ENCODE measurements around the gene AOPEP. TPM values are rescaled to one million over a fixed set of nuclear protein-coding genes. Genes with fewer than 3 reads are reported as not detected.

AOPEP gene
- polyA plus RNA-seq, 2 of the 4 experiments (the other 2 are of a cell fraction): 226 to 266 TPM

DNA sequence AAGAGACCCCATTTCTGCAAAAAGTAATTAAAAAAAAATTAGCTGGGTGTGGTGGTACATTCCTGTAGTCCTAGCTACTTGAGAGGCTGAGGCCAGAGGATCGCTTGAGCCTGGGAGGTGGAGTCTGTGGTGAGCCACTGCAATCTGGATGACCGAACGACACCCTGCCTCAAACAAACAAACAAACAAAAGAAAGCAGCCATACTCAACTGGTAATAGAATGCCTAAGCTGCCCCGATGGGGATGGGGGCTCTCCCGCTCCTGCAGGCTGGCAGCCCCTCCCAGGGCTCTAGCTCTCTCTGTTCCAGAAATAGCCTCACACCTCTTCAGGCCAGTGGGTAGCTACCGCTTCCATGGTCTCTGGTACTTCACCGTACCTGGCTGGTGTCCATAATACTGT is 349.2 kb downstream of the AOPEP start (continued):
- TF ChIP-seq CBX2 (IDR thresholded peaks at IDR 0.05; ENCODE audit: borderline replicate concordance, low read depth) (no peak), RNF2 (IDR thresholded peaks at IDR 0.05; ENCODE audit: borderline replicate concordance, low read depth) (no peak), CHD4 (IDR thresholded peaks at IDR 0.05; ENCODE audit: borderline replicate concordance) (no peak), FOSL2 (IDR thresholded peaks at IDR 0.05) (no peak), FOSL2 (CRISPR knock-in tag; IDR thresholded peaks at IDR 0.05) (no peak), NFE2L2 (conservative IDR thresholded peaks at IDR 0.05; ENCODE audit: low read length) (no peak)

DNA sequence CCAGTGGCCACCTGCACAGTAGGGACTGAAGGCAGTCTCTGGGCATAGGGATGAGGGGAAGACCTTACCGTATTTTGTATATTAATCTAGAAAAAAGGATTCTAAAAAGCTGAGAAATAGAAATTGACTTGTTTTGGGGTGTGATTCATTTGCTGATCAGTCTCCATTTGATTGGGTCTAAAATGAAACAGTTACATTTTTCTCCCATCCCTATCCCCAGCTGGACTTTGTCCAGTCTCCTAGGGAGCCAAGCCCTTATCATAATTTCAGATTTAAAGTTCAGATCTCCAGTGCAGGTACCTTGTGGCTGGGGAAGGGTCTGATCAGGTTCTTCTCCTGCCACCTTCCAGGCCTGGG is 350.2 kb downstream of the AOPEP start:
- H3K4me3 ChIP-seq: no peak overlapping the region
- CTCF ChIA-PET: interaction anchor here (0.9 to 4.9 kb wide), 2 partner anchors 294 to 394 kb away, joined by 3 to 23 read pairs; no protein-coding TSS in a partner anchor
- no peaks in the 10 kb centered on the region for H3K9me3 ChIP-seq
- peaks cover 100% of the 10 kb centered on the region for H3K4me1 ChIP-seq
- no peak for ATAC-seq
- peak overlapping the region; percentile 41 to 75; a peak in 5 of 6 replicates for H3K27ac ChIP-seq
- WGBS (ENCODE audit: missing lambda C conversion rate): 51% methylated on average over 1 of the region's 1 CpG
- DNase-seq (ENCODE audit: low read depth in 1 of 2, low spot score in 1 of 2): no peak
- TF ChIP-seq MYC (IDR thresholded peaks at IDR 0.05; ENCODE audit: borderline replicate concordance, low read length) (no peak), JUN (IDR thresholded peaks at IDR 0.05) (0 out of 5 replicates have a peak, but pooled peaks of 1 of the 2 experiments have one; percentile 9)
- no peak for FAIRE-seq
- POLR2A ChIA-PET: no interaction called here
- peak overlapping the region; percentile 44 for H3K4me2 ChIP-seq

DNA sequence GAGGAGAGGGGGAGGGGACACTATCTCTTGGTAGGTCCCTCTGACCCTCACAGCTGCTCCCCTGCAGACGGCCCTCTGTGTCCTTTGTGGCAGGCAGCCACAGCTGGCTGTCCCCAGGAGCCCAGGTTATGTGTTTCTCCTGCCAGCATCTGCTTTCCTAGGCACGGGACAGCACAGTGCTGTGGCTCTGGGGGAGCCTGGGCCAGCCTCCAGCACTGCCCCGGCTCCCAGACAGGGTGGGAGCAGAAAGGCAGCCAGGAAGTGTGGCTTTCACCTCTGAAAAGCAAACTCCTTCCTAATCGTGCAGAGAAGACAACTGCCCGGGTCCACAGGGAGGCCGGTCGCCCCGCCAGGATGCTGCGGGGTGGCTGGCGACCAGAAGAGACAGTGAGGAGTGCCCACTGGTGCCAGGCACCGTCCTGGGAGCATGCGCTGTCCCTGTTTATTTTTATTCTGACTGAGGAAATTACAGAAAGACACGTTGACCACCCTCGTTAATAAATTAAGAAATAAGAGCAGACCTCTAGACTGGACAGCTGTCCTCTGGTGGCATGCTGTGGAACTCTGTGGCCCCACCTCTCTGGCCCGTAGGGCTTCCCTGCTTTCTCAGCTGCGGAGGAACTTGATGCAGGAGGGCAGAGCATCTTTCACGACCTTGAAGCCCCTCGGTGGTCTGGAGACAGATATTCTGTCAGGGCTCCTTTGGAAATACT is 350.7 kb downstream of the AOPEP start:
- Histone ChIP-seq H3K27ac (peak overlapping the region; percentile 41 to 75; a peak in 5 of 6 replicates), H3K4me1 (peaks cover 100% of the 10 kb centered on the region), H3K4me3 (no peak overlapping the region), H3K4me2 (peak overlapping the region; percentile 44), H3K9me3 (no peaks in the 10 kb centered on the region)
- 66% methylated on average over 18 of the region's 18 CpGs for WGBS (ENCODE audit: missing lambda C conversion rate)
- ATAC-seq: no peak; a peak in 1 of 6 replicates
- FAIRE-seq: no peak
- TF ChIP-seq JUN (IDR thresholded peaks at IDR 0.05) (peak in 1 of 2 experiments; percentile 21; a peak in 2 of 5 replicates), RAD21 (conservative IDR thresholded peaks at IDR 0.05 in 1 of 2, IDR thresholded peaks at IDR 0.05 in 1 of 2) (no peak), TFCP2L1 (CRISPR knock-in tag; IDR thresholded peaks at IDR 0.05) (peak; percentile 23; the same call in 1 of the 2 replicates)
- DNase-seq (ENCODE audit: low read depth in 1 of 2, low spot score in 1 of 2): no peak
- ChIA-PET POLR2A (interaction anchor here (0.6 kb wide), 1 partner anchor 28 kb away, joined by 3 read pairs; no protein-coding TSS in a partner anchor), CTCF (interaction anchor here (0.9 to 4.9 kb wide), 3 partner anchors 11 to 395 kb away, joined by 3 to 23 read pairs (median 9); no protein-coding TSS in a partner anchor)

DNA sequence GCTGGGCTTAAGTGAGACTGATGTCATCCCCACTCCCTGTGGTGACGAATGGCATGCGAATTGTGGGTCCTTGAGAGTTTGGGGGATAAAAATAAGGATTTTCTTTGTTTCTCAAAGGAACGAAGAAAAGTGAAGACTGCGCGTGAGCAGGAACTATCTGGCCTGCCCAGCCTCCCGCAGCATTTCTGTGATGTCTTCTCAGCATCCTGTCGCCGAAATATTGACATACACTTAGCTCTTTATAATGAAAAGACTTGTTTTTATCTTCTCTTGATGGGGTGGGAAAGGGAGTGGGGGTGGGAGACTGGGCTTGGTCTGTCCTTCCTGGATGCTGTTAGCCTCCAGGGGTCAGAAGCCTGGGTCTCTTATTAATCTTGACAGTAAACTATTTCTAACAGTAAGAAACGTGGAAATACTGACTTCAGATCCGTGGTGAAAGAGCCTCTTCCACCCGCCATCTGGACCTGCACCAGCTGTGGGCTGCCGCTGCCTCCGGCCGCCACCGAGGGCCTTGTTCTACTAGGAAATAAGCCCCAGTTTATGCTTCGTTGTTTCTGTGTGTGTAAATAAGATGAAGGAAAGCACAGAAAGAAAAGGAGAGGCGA is 351.4 kb downstream of the AOPEP start:
- ChIA-PET POLR2A (interaction anchor here (0.6 kb wide), 1 partner anchor 27 kb away, joined by 3 read pairs; no protein-coding TSS in a partner anchor), CTCF (interaction anchor here (1.2 to 1.6 kb wide), 4 partner anchors 11 to 397 kb away, joined by 3 to 9 read pairs (median 5); no protein-coding TSS in a partner anchor)
- peaks cover 97% of the 10 kb centered on the region for H3K4me1 ChIP-seq
- ATAC-seq (no peak), DNase-seq (ENCODE audit: low read depth in 1 of 2, low spot score in 1 of 2) (no peak), FAIRE-seq (no peak)
- H3K27ac ChIP-seq: peak overlapping the region in 1 of 2 experiments; percentile 75; a peak in 3 of 6 replicates
- H3K9me3 ChIP-seq: no peaks in the 10 kb centered on the region
- WGBS (ENCODE audit: missing lambda C conversion rate): 73% methylated on average over 17 of the region's 17 CpGs
- peak overlapping the region; percentile 44 for H3K4me2 ChIP-seq
- no peak overlapping the region for H3K4me3 ChIP-seq
- TF ChIP-seq SMC3 (IDR thresholded peaks at IDR 0.05) (no peak), KDM5A (IDR thresholded peaks at IDR 0.05) (no peak), NFE2L2 (conservative IDR thresholded peaks at IDR 0.05; ENCODE audit: low read length) (no peak), CBX2 (IDR thresholded peaks at IDR 0.05; ENCODE audit: borderline replicate concordance, low read depth) (no peak), ZFP36 (IDR thresholded peaks at IDR 0.05; ENCODE audit: borderline replicate concordance, partially characterized antibody) (no peak), ZNF302 (CRISPR knock-in tag; IDR thresholded peaks at IDR 0.05) (no peak), HOXB13 (CRISPR knock-in tag; IDR thresholded peaks at IDR 0.05; ENCODE audit: low read depth) (no peak), NPAS2 (CRISPR knock-in tag; IDR thresholded peaks at IDR 0.05; ENCODE audit: borderline replicate concordance) (no peak), FOSB (CRISPR knock-in tag; IDR thresholded peaks at IDR 0.05) (no peak), CEBPB (IDR thresholded peaks at IDR 0.05) (no peak), ESRRA (IDR thresholded peaks at IDR 0.05; ENCODE audit: borderline replicate concordance, low read length) (no peak), EP300 (IDR thresholded peaks at IDR 0.05) (no peak)
- TF ChIP-seq, protein P1, sequence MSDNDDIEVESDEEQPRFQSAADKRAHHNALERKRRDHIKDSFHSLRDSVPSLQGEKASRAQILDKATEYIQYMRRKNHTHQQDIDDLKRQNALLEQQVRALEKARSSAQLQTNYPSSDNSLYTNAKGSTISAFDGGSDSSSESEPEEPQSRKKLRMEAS (IDR thresholded peaks at IDR 0.05): no peak
- TF ChIP-seq, protein P2, sequence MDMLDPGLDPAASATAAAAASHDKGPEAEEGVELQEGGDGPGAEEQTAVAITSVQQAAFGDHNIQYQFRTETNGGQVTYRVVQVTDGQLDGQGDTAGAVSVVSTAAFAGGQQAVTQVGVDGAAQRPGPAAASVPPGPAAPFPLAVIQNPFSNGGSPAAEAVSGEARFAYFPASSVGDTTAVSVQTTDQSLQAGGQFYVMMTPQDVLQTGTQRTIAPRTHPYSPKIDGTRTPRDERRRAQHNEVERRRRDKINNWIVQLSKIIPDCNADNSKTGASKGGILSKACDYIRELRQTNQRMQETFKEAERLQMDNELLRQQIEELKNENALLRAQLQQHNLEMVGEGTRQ (IDR thresholded peaks at IDR 0.05): no peak
